H1 (cell line): ENCODE results near the gene MZT1. TPM values are rescaled to one million over a fixed set of nuclear protein-coding genes. Genes with fewer than 3 reads are reported as not detected.

Source experiments
- CTCF ChIA-PET: fragments of 300-600 bp; sonication (Branson Sonifier 250); formaldehyde crosslinking; loops from one replicate; lab custom pipeline; 2021; ENCODE audit not compliant: partially characterized antibody; lab: Charles Lee
- POLR2A ChIA-PET: fragments of 300-600 bp; sonication (Branson Sonifier 250); formaldehyde crosslinking; loops from one replicate; lab custom pipeline; 2021; ENCODE audit warnings: inconsistent platforms; ENCODE audit not compliant: partially characterized antibody; lab: Charles Lee
- DNase-seq, 2 experiments: peaks; one replicate each; pipeline versions ENCODE4 v3.0.0 to v3.0.0-alpha.2; 2010 to 2022; ENCODE audit warnings: low spot score in 2 of 2, low read depth in 1 of 2, mixed read lengths in 1 of 2
- FAIRE-seq: peaks from 2 replicates; lab custom pipeline; 2011; peaks lifted over from hg19 to GRCh38; lab: Jason Lieb, UNC
- H2AFZ ChIP-seq: 2 replicates; pipeline ENCODE4 v1.8.1; 2012; ENCODE audit warnings: low read length, inconsistent platforms
- H2AK5ac ChIP-seq: 2 replicates; pipeline ENCODE4 v1.6.1; 2013; ENCODE audit warnings: low read depth, low read length
- H2BK120ac ChIP-seq: replicated peaks from 2 replicates; pipeline ENCODE3; 2013; ENCODE audit warnings: low read depth, low read length, inconsistent platforms
- H2BK12ac ChIP-seq: 2 replicates; pipeline ENCODE4 v1.6.1; 2013; ENCODE audit warnings: low read depth, low read length
- H2BK15ac ChIP-seq: 2 replicates; pipeline ENCODE4 v1.6.1; 2013; ENCODE audit warnings: low read length
- H2BK20ac ChIP-seq: 2 replicates; pipeline ENCODE4 v1.6.1; 2013; ENCODE audit warnings: low read length
- H2BK5ac ChIP-seq: 2 replicates; pipeline ENCODE4 v1.6.1; 2013; ENCODE audit warnings: low read depth, low read length
- H3K14ac ChIP-seq: 2 replicates; pipeline ENCODE4 v1.6.1; 2013; ENCODE audit warnings: inconsistent platforms; ENCODE audit not compliant: insufficient read length
- H3K18ac ChIP-seq: 2 replicates; pipeline ENCODE4 v1.6.1; 2013; ENCODE audit warnings: low read length; ENCODE audit errors: extremely low read depth
- H3K23ac ChIP-seq: 2 replicates; pipeline ENCODE4 v1.6.1; 2013; ENCODE audit warnings: inconsistent platforms; ENCODE audit not compliant: insufficient read length
- H3K23me2 ChIP-seq: 2 replicates; pipeline ENCODE4 v1.6.1; 2013; ENCODE audit warnings: low read depth, low read length
- H3K27ac ChIP-seq: 2 replicates; pipeline ENCODE4 v1.6.1; 2011; ENCODE audit warnings: low read depth, low read length, inconsistent platforms
- H3K27me3 ChIP-seq, 4 experiments: replicated peaks in 1 of 4; 1 replicate in 1 of 4; 2 replicates in 3 of 4; pipeline versions ENCODE4 v1.6.1 to v1.8.1; 2011 to 2013; ENCODE audit warnings: low read length in 3 of 4, mild to moderate bottlenecking in 3 of 4, inconsistent platforms in 2 of 4, mixed read lengths in 2 of 4, moderate library complexity in 1 of 4; ENCODE audit not compliant: control insufficient read depth in 3 of 4, insufficient read depth in 3 of 4; ENCODE audit errors: extremely low read depth in 1 of 4
- H3K36me3 ChIP-seq, 4 experiments: 2 replicates each; pipeline versions ENCODE4 v1.6.1 to v1.8.1; 2011 to 2013; ENCODE audit warnings: mild to moderate bottlenecking in 4 of 4, low read length in 3 of 4, moderate library complexity in 2 of 4, control low read depth in 1 of 4, inconsistent platforms in 1 of 4; ENCODE audit not compliant: insufficient read depth in 4 of 4, control insufficient read depth in 2 of 4
- H3K4ac ChIP-seq: replicated peaks from 2 replicates; pipeline ENCODE3; 2013; ENCODE audit warnings: low read length, low read depth, mixed read lengths, inconsistent platforms; ENCODE audit not compliant: insufficient read length
- H3K4me1 ChIP-seq, 4 experiments: replicated peaks in 1 of 4; 1 replicate in 1 of 4; 2 replicates in 3 of 4; pipeline versions ENCODE4 v1.6.1 to v1.8.1; 2011 to 2013; ENCODE audit warnings: low read length in 3 of 4, inconsistent platforms in 2 of 4, mixed read lengths in 1 of 4; ENCODE audit not compliant: insufficient read depth in 4 of 4, control insufficient read depth in 3 of 4
- H3K4me2 ChIP-seq, 2 experiments: 2 replicates each; pipeline versions ENCODE4 v1.6.1 to v1.8.1; 2011 to 2013; ENCODE audit warnings: low read depth in 2 of 2, low read length in 2 of 2, control low read depth in 1 of 2, inconsistent platforms in 1 of 2, mild to moderate bottlenecking in 1 of 2; ENCODE audit not compliant: insufficient read depth in 1 of 2
- H3K4me3 ChIP-seq, 4 experiments: fragments of 200-600, 300-600 bp in 1 of 4; sonication (generic), shearing (Covaris generic), sonication (Bioruptor Twin) in 1 of 4; 2 replicates each; pipeline versions ENCODE4 v1.5.1 to v1.8.1; 2011 to 2016; ENCODE audit warnings: low read length in 4 of 4, low read depth in 3 of 4, control low read depth in 2 of 4, inconsistent platforms in 2 of 4, mild to moderate bottlenecking in 2 of 4, mixed read lengths in 1 of 4, moderate library complexity in 1 of 4; ENCODE audit not compliant: insufficient read depth in 2 of 4; ENCODE audit errors: extremely low read depth in 1 of 4
- H3K56ac ChIP-seq: replicated peaks from 2 replicates; pipeline ENCODE3; 2013; ENCODE audit warnings: low read depth, mild to moderate bottlenecking, mixed read lengths, low read length, inconsistent platforms; ENCODE audit not compliant: insufficient read length
- H3K79me1 ChIP-seq: 2 replicates; pipeline ENCODE4 v1.6.1; 2013; ENCODE audit warnings: low read depth, low read length, control low read depth
- H3K79me2 ChIP-seq, 2 experiments: 2 replicates each; pipeline versions ENCODE4 v1.6.1 to v1.8.1; 2012 to 2013; ENCODE audit warnings: low read length in 2 of 2, mild to moderate bottlenecking in 2 of 2, inconsistent platforms in 1 of 2; ENCODE audit not compliant: insufficient read depth in 2 of 2, control insufficient read depth in 1 of 2
- H3K9ac ChIP-seq, 4 experiments: replicated peaks in 1 of 4; 1 replicate in 1 of 4; 2 replicates in 3 of 4; pipeline versions ENCODE4 v1.6.1 to v1.8.1; 2011 to 2013; ENCODE audit warnings: low read depth in 3 of 4, low read length in 3 of 4, control low read depth in 2 of 4, mild to moderate bottlenecking in 2 of 4, moderate library complexity in 2 of 4, inconsistent platforms in 1 of 4; ENCODE audit errors: extremely low read depth in 1 of 4
- H3K9me3 ChIP-seq, 2 experiments: 2 replicates each; pipeline versions ENCODE4 v1.6.1 to v1.8.1; 2012 to 2013; ENCODE audit warnings: mild to moderate bottlenecking in 2 of 2, moderate library complexity in 2 of 2, control low read depth in 1 of 2, inconsistent platforms in 1 of 2, low read depth in 1 of 2, low read length in 1 of 2, mixed read lengths in 1 of 2; ENCODE audit not compliant: insufficient read depth in 2 of 2
- H4K20me1 ChIP-seq, 2 experiments: replicated peaks in 1 of 2; 2 replicates each; pipeline versions ENCODE3 to v1.8.1; 2011 to 2013; ENCODE audit warnings: inconsistent platforms in 2 of 2, low read length in 2 of 2, mild to moderate bottlenecking in 1 of 2; ENCODE audit not compliant: insufficient read depth in 2 of 2, control insufficient read depth in 1 of 2
- H4K5ac ChIP-seq: 2 replicates; pipeline ENCODE4 v1.6.1; 2013; ENCODE audit warnings: low read length, low read depth, mixed read lengths, inconsistent platforms; ENCODE audit not compliant: insufficient read length
- H4K8ac ChIP-seq: 2 replicates; pipeline ENCODE4 v1.8.0; 2013; ENCODE audit warnings: mild to moderate bottlenecking, moderate library complexity, low read length, inconsistent platforms; ENCODE audit not compliant: insufficient read depth; ENCODE audit errors: extremely low read depth
- H4K91ac ChIP-seq: replicated peaks from 2 replicates; pipeline ENCODE3; 2013; ENCODE audit warnings: low read length, mixed read lengths, inconsistent platforms; ENCODE audit not compliant: insufficient read length
- CHD1 ChIP-seq: IDR thresholded peaks from 2 replicates; pipeline ENCODE4 v1.6.1; 2012; ENCODE audit warnings: low read depth, low read length, improper control_type of control experiment
- CREB1 ChIP-seq: IDR thresholded peaks from 2 replicates; pipeline ENCODE4 v1.6.1; 2012; ENCODE audit warnings: inconsistent platforms
- EP300 ChIP-seq, 2 experiments: IDR thresholded peaks; 1 replicate in 1 of 2; 2 replicates in 1 of 2; pipeline ENCODE4 v1.6.1; 2011 to 2012; ENCODE audit warnings: low read depth in 2 of 2, low read length in 2 of 2, mild to moderate bottlenecking in 2 of 2, borderline replicate concordance in 1 of 2, inconsistent platforms in 1 of 2, moderate library complexity in 1 of 2
- HDAC2 ChIP-seq, 2 experiments: fragments of 300-600 bp in 1 of 2; sonication (generic) in 1 of 2; IDR thresholded peaks; 2 replicates each; pipeline ENCODE4 v1.6.1; 2011 to 2012; ENCODE audit warnings: low read depth in 2 of 2, low read length in 2 of 2, mild to moderate bottlenecking in 2 of 2, moderate library complexity in 2 of 2, borderline replicate concordance in 1 of 2, inconsistent platforms in 1 of 2
- JUND ChIP-seq: IDR thresholded peaks from 2 replicates; pipeline ENCODE4 v1.6.1; 2011; ENCODE audit warnings: mild to moderate bottlenecking, improper control_type of control experiment, low read length
- MAFK ChIP-seq: IDR thresholded peaks from 2 replicates; pipeline ENCODE4 v1.6.1; 2012; ENCODE audit warnings: low read depth, mild to moderate bottlenecking, improper control_type of control experiment, low read length
- SAP30 ChIP-seq: fragments of 300-600 bp; sonication (generic); IDR thresholded peaks from 2 replicates; pipeline ENCODE4 v1.7.1; 2012; ENCODE audit warnings: low read length, moderate library complexity, mild to moderate bottlenecking, inconsistent platforms; ENCODE audit not compliant: insufficient read depth, insufficient replicate concordance
- SP2 ChIP-seq: IDR thresholded peaks from 2 replicates; pipeline ENCODE4 v1.6.1; 2012; ENCODE audit warnings: mild to moderate bottlenecking, low read length, inconsistent platforms
- TCF12 ChIP-seq: IDR thresholded peaks from 2 replicates; pipeline ENCODE4 v1.6.1; 2011; ENCODE audit warnings: low read depth, mild to moderate bottlenecking, low read length
- WGBS, 2 experiments: shearing (Covaris generic) in 1 of 2; methylation state at CpG; one replicate each; pipeline versions ENCODE4 v1.1.6 to v1.1.7; 2013 to 2015; ENCODE audit warnings: low lambda C conversion rate in 2 of 2, mixed read lengths in 2 of 2, inconsistent platforms in 1 of 2, low coverage in 1 of 2, missing lambda C conversion rate in 1 of 2; ENCODE audit not compliant: insufficient replicate concordance in 2 of 2, insufficient coverage in 1 of 2, insufficient read length in 1 of 2; ENCODE audit errors: extremely low coverage in 1 of 2, missing lambda C conversion rate in 1 of 2; 5-methylcytosine and 5-hydroxymethylcytosine counted together
- polyA plus RNA-seq, 7 experiments: library from polyadenylated mRNA; depleted of rRNA in 3 of 7; stranded (reverse) in 5 of 7; unstranded in 2 of 7; fragments of >200 nt in 5 of 7; fragments of 200-250 nt in 2 of 7; gene quantifications; 1 replicate in 5 of 7; 2 replicates in 1 of 7; 4 replicates in 1 of 7; pipeline versions ENCODE4 v1.2.1 to v1.2.3, GENCODE V29; 2011 to 2013; ENCODE audit warnings: missing spikeins in 2 of 7, mixed read lengths in 2 of 7
- total RNA-seq: library from RNA; stranded (reverse); fragmentation: NEBNext Ultra II Directional; extraction: Animal tissue kit (Norgen Biotek cat#: 25700); gene quantifications from 2 replicates; pipeline ENCODE4 v1.2.1, GENCODE V29; 2021
- TF ChIP-seq, protein P1 (sequence below): IDR thresholded peaks from 2 replicates; pipeline ENCODE4 v1.6.1; 2011; ENCODE audit warnings: low read depth, mild to moderate bottlenecking, low read length; ENCODE audit not compliant: insufficient read depth
- TF ChIP-seq, protein P2 (sequence below): IDR thresholded peaks from 2 replicates; pipeline ENCODE4 v1.6.1; 2012; ENCODE audit warnings: low read length, inconsistent platforms

MZT1 gene
- total and polyA plus RNA-seq, 2 of the 8 experiments (the other 6 are each of a cell fraction or from before 2014, with no cell fraction given), result 8.8 to 25.2 TPM

DNA sequence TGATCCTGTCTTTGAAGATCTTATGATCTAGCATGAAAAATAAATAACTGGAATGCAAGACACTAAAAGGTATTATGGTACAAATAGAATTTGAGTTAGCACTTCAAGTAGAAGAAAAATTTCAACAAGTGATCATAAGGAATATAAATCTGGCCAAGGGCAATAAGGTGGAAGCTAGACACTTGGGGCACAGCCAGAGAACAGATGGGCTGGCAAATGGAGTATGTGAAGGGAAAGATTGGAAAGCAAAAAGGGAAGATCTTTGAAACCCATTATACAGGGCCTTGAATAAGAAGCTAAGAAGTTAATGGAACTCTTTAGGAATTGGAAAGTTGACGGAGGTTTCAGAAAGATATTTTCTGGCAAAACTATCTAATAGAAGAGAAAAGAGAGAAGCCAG, 61.0 kb downstream of the MZT1 start:
- Histone ChIP-seq H4K5ac (no peak overlapping the region), H2BK15ac (no peak overlapping the region), H3K9ac (no peak overlapping the region), H2BK20ac (no peak overlapping the region), H4K20me1 (no peaks in the 10 kb centered on the region), H3K56ac (no peak overlapping the region), H3K4me3 (no peak overlapping the region), H3K4me1 (no peaks in the 10 kb centered on the region), H3K79me1 (no peaks in the 10 kb centered on the region), H2BK12ac (no peak overlapping the region), H3K79me2 (no peaks in the 10 kb centered on the region), H4K91ac (no peak overlapping the region), H3K36me3 (no peaks in the 10 kb centered on the region), H3K9me3 (no peaks in the 10 kb centered on the region), H3K4me2 (no peak overlapping the region), H3K27ac (no peak overlapping the region), H2AFZ (no peak overlapping the region), H3K18ac (no peak overlapping the region), H2BK5ac (no peak overlapping the region), H3K23me2 (no peaks in the 10 kb centered on the region), H3K14ac (no peak overlapping the region), H3K27me3 (no peaks in the 10 kb centered on the region), H2BK120ac (no peak overlapping the region), H3K4ac (no peak overlapping the region), H4K8ac (no peak overlapping the region), H2AK5ac (no peak overlapping the region), H3K23ac (no peak overlapping the region)
- DNase-seq (no peak), FAIRE-seq (no peak)
- 90% methylated on average over 1 of the region's 1 CpG; no CpG with 5 or more reads in 1 of the 2 experiments for WGBS, 2 experiments
- POLR2A ChIA-PET, result no interaction called here
- CTCF ChIA-PET, result interaction anchor here (0.8 to 3.8 kb wide), 2 partner anchors 16 to 20 kb away, joined by 3 to 14 read pairs; no protein-coding TSS in a partner anchor
- TF ChIP-seq CREB1 (no peak), SAP30 (no peak), TCF12 (no peak), SP2 (no peak), MAFK (no peak), EP300 (IDR thresholded peaks at IDR 0.05; ENCODE audit: borderline replicate concordance in 1 of 2, low read depth in 2 of 2, low read length in 2 of 2) (no peak), JUND (no peak), HDAC2 (IDR thresholded peaks at IDR 0.05; ENCODE audit: borderline replicate concordance in 1 of 2, low read depth in 2 of 2, low read length in 2 of 2) (no peak), CHD1 (no peak)
- TF ChIP-seq, protein P1, sequence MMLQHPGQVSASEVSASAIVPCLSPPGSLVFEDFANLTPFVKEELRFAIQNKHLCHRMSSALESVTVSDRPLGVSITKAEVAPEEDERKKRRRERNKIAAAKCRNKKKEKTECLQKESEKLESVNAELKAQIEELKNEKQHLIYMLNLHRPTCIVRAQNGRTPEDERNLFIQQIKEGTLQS, result no peak
- TF ChIP-seq, protein P2, sequence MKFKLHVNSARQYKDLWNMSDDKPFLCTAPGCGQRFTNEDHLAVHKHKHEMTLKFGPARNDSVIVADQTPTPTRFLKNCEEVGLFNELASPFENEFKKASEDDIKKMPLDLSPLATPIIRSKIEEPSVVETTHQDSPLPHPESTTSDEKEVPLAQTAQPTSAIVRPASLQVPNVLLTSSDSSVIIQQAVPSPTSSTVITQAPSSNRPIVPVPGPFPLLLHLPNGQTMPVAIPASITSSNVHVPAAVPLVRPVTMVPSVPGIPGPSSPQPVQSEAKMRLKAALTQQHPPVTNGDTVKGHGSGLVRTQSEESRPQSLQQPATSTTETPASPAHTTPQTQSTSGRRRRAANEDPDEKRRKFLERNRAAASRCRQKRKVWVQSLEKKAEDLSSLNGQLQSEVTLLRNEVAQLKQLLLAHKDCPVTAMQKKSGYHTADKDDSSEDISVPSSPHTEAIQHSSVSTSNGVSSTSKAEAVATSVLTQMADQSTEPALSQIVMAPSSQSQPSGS, result no peak
